ENCODE measurements around the gene CAV1. TPM values are rescaled to one million over a fixed set of nuclear protein-coding genes. Genes with fewer than 3 reads are reported as not detected.

The CAV1 gene
- total RNA-seq, 3 donors from 2014 or later (not counting 1 experiment from before 2014, with no cell fraction given): not detected

DNA sequence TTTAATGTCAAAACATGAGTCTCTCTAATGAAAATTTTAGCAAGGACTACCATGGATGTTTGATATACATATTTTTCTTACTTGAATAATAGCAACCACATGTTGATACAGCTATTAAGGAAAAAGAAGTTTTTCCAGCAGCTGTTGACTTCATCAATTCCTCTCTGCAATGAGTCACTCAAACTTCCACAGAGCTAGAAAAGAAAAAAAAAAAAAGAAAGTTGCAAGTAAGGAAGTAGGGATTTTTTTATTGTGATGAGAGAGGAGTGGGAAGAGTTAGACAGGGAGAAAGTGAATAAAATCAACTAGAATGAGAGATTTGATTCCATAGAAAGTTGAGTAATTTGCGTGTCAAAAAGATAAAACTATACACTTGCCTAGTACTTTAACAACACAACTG is 46.2 kb downstream of the CAV1 start:
- Histone ChIP-seq H3K36me3 (ENCODE audit: control insufficient read depth, insufficient read depth, low read length) (no peaks in the 10 kb centered on the region), H3K4me1 (ENCODE audit: control insufficient read depth, insufficient read depth, low read length) (no peaks in the 10 kb centered on the region), H3K27ac (ENCODE audit: low read length) (no peak overlapping the region), H3K4me3 (ENCODE audit: low read length) (no peak overlapping the region), H3K9me3 (ENCODE audit: control insufficient read depth, insufficient read depth, low read length) (no peaks in the 10 kb centered on the region), H3K27me3 (ENCODE audit: control insufficient read depth, insufficient read depth, low read length) (no peaks in the 10 kb centered on the region)
- intact Hi-C loops (cut with micrococcal nuclease): no loop called here
- DNase-seq (no peak), ATAC-seq (no peak)
- no peaks in the 10 kb centered on the region for H3K9me3 Mint-ChIP-seq
- TF ChIP-seq CTCF (IDR thresholded peaks at IDR 0.05): no peak
- no peaks in the 10 kb centered on the region for H3K36me3 Mint-ChIP-seq
- no CpG with 5 or more reads among the region's 1 CpG for WGBS (ENCODE audit: insufficient coverage)
- H3K4me3 Mint-ChIP-seq: no peak overlapping the region
- peaks cover 16 to 19% of the 10 kb centered on the region in 2 donors for H3K27me3 Mint-ChIP-seq (ENCODE audit: low read depth in 2 of 2)
- no peak overlapping the region for H3K27ac Mint-ChIP-seq
- no peaks in the 10 kb centered on the region for H3K4me1 Mint-ChIP-seq

GRCh38 chr7:116571552-116571951 is 46.7 kb downstream of the CAV1 start:
- Histone ChIP-seq H3K4me1 (ENCODE audit: control insufficient read depth, insufficient read depth, low read length) (no peaks in the 10 kb centered on the region), H3K27ac (ENCODE audit: low read length) (no peak overlapping the region), H3K36me3 (ENCODE audit: control insufficient read depth, insufficient read depth, low read length) (no peaks in the 10 kb centered on the region), H3K4me3 (ENCODE audit: low read length) (no peak overlapping the region), H3K9me3 (ENCODE audit: control insufficient read depth, insufficient read depth, low read length) (no peaks in the 10 kb centered on the region), H3K27me3 (ENCODE audit: control insufficient read depth, insufficient read depth, low read length) (no peaks in the 10 kb centered on the region)
- Mint-ChIP-seq H3K27ac (no peak overlapping the region), H3K9me3 (no peaks in the 10 kb centered on the region), H3K27me3 (ENCODE audit: low read depth in 2 of 2) (peaks cover 19% of the 10 kb centered on the region in 2 donors), H3K36me3 (no peaks in the 10 kb centered on the region), H3K4me1 (no peaks in the 10 kb centered on the region), H3K4me3 (no peak overlapping the region)
- WGBS (ENCODE audit: insufficient coverage): no CpG with 5 or more reads among the region's 2 CpGs
- DNase-seq (no peak), ATAC-seq (no peak)
- intact Hi-C loops (cut with micrococcal nuclease): no loop called here
- no peak for TF ChIP-seq CTCF (IDR thresholded peaks at IDR 0.05)

- no peaks in the 10 kb centered on the region for H3K9me3 ChIP-seq (ENCODE audit: control insufficient read depth, insufficient read depth, low read length)
- H3K36me3 Mint-ChIP-seq: no peaks in the 10 kb centered on the region
- no peak overlapping the region for H3K4me3 Mint-ChIP-seq
- no peak overlapping the region for H3K27ac Mint-ChIP-seq
- no peaks in the 10 kb centered on the region for H3K27me3 ChIP-seq (ENCODE audit: control insufficient read depth, insufficient read depth, low read length)
- H3K27ac ChIP-seq (ENCODE audit: low read length): no peak overlapping the region
- H3K4me1 Mint-ChIP-seq: no peaks in the 10 kb centered on the region
- no peaks in the 10 kb centered on the region for H3K36me3 ChIP-seq (ENCODE audit: control insufficient read depth, insufficient read depth, low read length)
- H3K4me1 ChIP-seq (ENCODE audit: control insufficient read depth, insufficient read depth, low read length): no peaks in the 10 kb centered on the region
- ATAC-seq (no peak), DNase-seq (no peak)
- TF ChIP-seq CTCF (IDR thresholded peaks at IDR 0.05): no peak
- H3K27me3 Mint-ChIP-seq (ENCODE audit: low read depth in 2 of 2): peaks cover 17 to 19% of the 10 kb centered on the region in 2 donors
- 98% methylated on average over 3 of the region's 3 CpGs for WGBS (ENCODE audit: insufficient coverage)
- intact Hi-C loops (cut with micrococcal nuclease): no loop called here
- no peaks in the 10 kb centered on the region for H3K9me3 Mint-ChIP-seq
- no peak overlapping the region for H3K4me3 ChIP-seq (ENCODE audit: low read length)
These were observed 47.2 kb downstream of the CAV1 start for GRCh38 chr7:116572036-116572435.

DNA sequence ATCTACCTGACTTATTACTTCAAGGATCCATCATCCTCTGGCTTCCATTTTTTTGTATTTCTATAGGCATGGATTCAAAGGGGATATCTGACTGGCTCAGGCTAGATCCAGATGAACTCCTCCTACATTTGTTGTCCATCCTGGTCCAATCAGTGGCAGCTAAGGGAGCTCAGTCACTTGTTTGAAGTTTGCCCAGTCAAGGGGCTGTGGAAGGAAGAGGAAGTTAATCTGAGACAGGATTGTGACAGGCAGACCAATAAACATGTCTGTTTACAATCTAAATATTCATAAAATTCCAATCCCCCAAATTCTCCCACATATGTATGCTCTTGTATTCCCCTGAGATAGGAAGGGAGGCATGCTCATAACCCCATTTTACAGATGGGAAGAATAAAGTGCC is 48.7 kb downstream of the CAV1 start:
- Histone ChIP-seq H3K36me3 (ENCODE audit: control insufficient read depth, insufficient read depth, low read length) (no peaks in the 10 kb centered on the region), H3K9me3 (ENCODE audit: control insufficient read depth, insufficient read depth, low read length) (no peaks in the 10 kb centered on the region), H3K4me1 (ENCODE audit: control insufficient read depth, insufficient read depth, low read length) (no peaks in the 10 kb centered on the region), H3K4me3 (ENCODE audit: low read length) (no peak overlapping the region), H3K27me3 (ENCODE audit: control insufficient read depth, insufficient read depth, low read length) (no peaks in the 10 kb centered on the region), H3K27ac (ENCODE audit: low read length) (no peak overlapping the region)
- no peaks in the 10 kb centered on the region for H3K36me3 Mint-ChIP-seq
- no peaks in the 10 kb centered on the region for H3K4me1 Mint-ChIP-seq
- H3K9me3 Mint-ChIP-seq: no peaks in the 10 kb centered on the region
- H3K27ac Mint-ChIP-seq: no peak overlapping the region
- intact Hi-C loops (cut with micrococcal nuclease): no loop called here
- no peak overlapping the region for H3K4me3 Mint-ChIP-seq
- DNase-seq (no peak), ATAC-seq (no peak)
- TF ChIP-seq CTCF (IDR thresholded peaks at IDR 0.05): no peak
- peaks cover 16 to 19% of the 10 kb centered on the region in 2 donors for H3K27me3 Mint-ChIP-seq (ENCODE audit: low read depth in 2 of 2)

Measured in natural killer cell (primary cell).